H9 (cell line): ENCODE data around the gene IGLON5. TPM values are rescaled to one million over a fixed set of nuclear protein-coding genes. Genes with fewer than 3 reads are reported as not detected.
A peak's percentile ranks its signal among the peaks of the same experiment; 100 is the strongest.

Source experiments
- DNase-seq: peaks from one replicate; pipeline ENCODE4 v3.0.0-alpha.2; 2017
- H2AFZ ChIP-seq: one replicate; pipeline ENCODE4 v1.6.1; 2013; ENCODE audit warnings: mild to moderate bottlenecking, low read length, control low read depth, moderate library complexity
- H2AK5ac ChIP-seq: 2 replicates; pipeline ENCODE4 v1.6.1; 2013; ENCODE audit warnings: low read length, control low read depth, mixed read lengths; ENCODE audit not compliant: insufficient read length
- H2BK120ac ChIP-seq: one replicate; pipeline ENCODE4 v1.6.1; 2013; ENCODE audit warnings: low read depth, mild to moderate bottlenecking, low read length, control low read depth, inconsistent platforms; ENCODE audit not compliant: poor library complexity, severe bottlenecking
- H2BK12ac ChIP-seq: 2 replicates; pipeline ENCODE4 v1.6.1; 2013; ENCODE audit warnings: low read length, control low read depth, mixed read lengths, low read depth; ENCODE audit not compliant: insufficient read length
- H2BK15ac ChIP-seq: 2 replicates; pipeline ENCODE4 v1.6.1; 2013; ENCODE audit warnings: low read depth, low read length, control low read depth
- H2BK20ac ChIP-seq: one replicate; pipeline ENCODE4 v1.6.1; 2013; ENCODE audit warnings: low read depth, mild to moderate bottlenecking, low read length, control low read depth, inconsistent platforms; ENCODE audit not compliant: poor library complexity, severe bottlenecking
- H2BK5ac ChIP-seq: 2 replicates; pipeline ENCODE4 v1.6.1; 2013; ENCODE audit warnings: low read length, control low read depth, mixed read lengths; ENCODE audit not compliant: insufficient read length
- H3K14ac ChIP-seq: 2 replicates; pipeline ENCODE4 v1.6.1; 2013; ENCODE audit warnings: low read length, control low read depth; ENCODE audit not compliant: insufficient read depth
- H3K18ac ChIP-seq: 2 replicates; pipeline ENCODE4 v1.6.1; 2013; ENCODE audit warnings: low read depth, mild to moderate bottlenecking, mixed read lengths, low read length, control low read depth; ENCODE audit not compliant: insufficient read length
- H3K23ac ChIP-seq: 2 replicates; pipeline ENCODE4 v1.6.1; 2013; ENCODE audit warnings: low read length, control low read depth, mixed read lengths, low read depth; ENCODE audit not compliant: insufficient read length
- H3K23me2 ChIP-seq: 2 replicates; pipeline ENCODE4 v1.6.1; 2013; ENCODE audit warnings: low read depth, mild to moderate bottlenecking, mixed read lengths, low read length, control low read depth; ENCODE audit not compliant: insufficient read length, poor library complexity, severe bottlenecking
- H3K27ac ChIP-seq: 2 replicates; pipeline ENCODE4 v1.5.1; 2013; ENCODE audit warnings: low read length, control low read depth, mixed read lengths, low read depth; ENCODE audit not compliant: insufficient read length
- H3K27me3 ChIP-seq: 2 replicates; pipeline ENCODE4 v1.6.1; 2013; ENCODE audit warnings: low read length, control low read depth, inconsistent platforms; ENCODE audit not compliant: insufficient read depth
- H3K4ac ChIP-seq: 2 replicates; pipeline ENCODE4 v1.6.1; 2013; ENCODE audit warnings: low read depth, mild to moderate bottlenecking, control low read depth, inconsistent platforms, low read length, moderate library complexity
- H3K4me1 ChIP-seq: 2 replicates; pipeline ENCODE4 v1.6.1; 2013; ENCODE audit warnings: low read length, control low read depth, inconsistent platforms; ENCODE audit not compliant: insufficient read depth
- H3K4me2 ChIP-seq: 2 replicates; pipeline ENCODE4 v1.6.1; 2013; ENCODE audit warnings: low read length, control low read depth, mixed read lengths; ENCODE audit not compliant: insufficient read length, insufficient read depth
- H3K56ac ChIP-seq: 2 replicates; pipeline ENCODE4 v1.6.1; 2013; ENCODE audit warnings: low read depth, mild to moderate bottlenecking, mixed read lengths, low read length, control low read depth; ENCODE audit not compliant: insufficient read length
- H3K79me1 ChIP-seq: 2 replicates; pipeline ENCODE4 v1.6.1; 2013; ENCODE audit warnings: low read depth, mild to moderate bottlenecking, moderate library complexity, low read length, control low read depth, inconsistent platforms; ENCODE audit not compliant: insufficient read depth, poor library complexity, severe bottlenecking
- H3K79me2 ChIP-seq: 2 replicates; pipeline ENCODE4 v1.6.1; 2013; ENCODE audit warnings: low read length, control low read depth, inconsistent platforms; ENCODE audit not compliant: insufficient read depth
- H3K9ac ChIP-seq: 2 replicates; pipeline ENCODE4 v1.6.1; 2013; ENCODE audit warnings: low read length, control low read depth, mixed read lengths; ENCODE audit not compliant: insufficient read length; ENCODE audit errors: extremely low read depth
- H3K9me3 ChIP-seq: one replicate; pipeline ENCODE4 v1.6.1; 2013; ENCODE audit warnings: low read depth, low read length, inconsistent platforms; ENCODE audit not compliant: control insufficient read depth
- H3T11ph ChIP-seq: one replicate; pipeline ENCODE4 v1.6.1; 2013; ENCODE audit warnings: mild to moderate bottlenecking, low read length, control low read depth, inconsistent platforms
- H4K20me1 ChIP-seq: one replicate; pipeline ENCODE4 v1.6.1; 2013; ENCODE audit not compliant: control insufficient read depth, insufficient read length, insufficient read depth
- H4K5ac ChIP-seq: 2 replicates; pipeline ENCODE4 v1.6.1; 2013; ENCODE audit warnings: low read depth, mild to moderate bottlenecking, mixed read lengths, low read length, control low read depth; ENCODE audit not compliant: insufficient read length
- H4K8ac ChIP-seq: replicated peaks from 2 replicates; pipeline ENCODE4 v1.6.1; 2013; ENCODE audit warnings: low read length, control low read depth, mixed read lengths, low read depth; ENCODE audit not compliant: insufficient read length
- H4K91ac ChIP-seq: 2 replicates; pipeline ENCODE4 v1.6.1; 2013; ENCODE audit warnings: low read depth, mild to moderate bottlenecking, moderate library complexity, mixed read lengths, low read length, control low read depth; ENCODE audit not compliant: insufficient read length
- H3K27ac Mint-ChIP-seq, 3 experiments: 2 replicates in 2 of 3; 3 replicates in 1 of 3; pipeline ENCODE4 v1.8.0; 2020 to 2021; ENCODE audit warnings: mixed read lengths in 3 of 3, mild to moderate bottlenecking in 1 of 3, moderate library complexity in 1 of 3
- H3K27me3 Mint-ChIP-seq: 2 replicates; pipeline ENCODE4 v1.8.0; 2021; ENCODE audit warnings: low read depth, mild to moderate bottlenecking, moderate library complexity, mixed read lengths
- H3K36me3 Mint-ChIP-seq, 3 experiments: 2 replicates in 2 of 3; 3 replicates in 1 of 3; pipeline ENCODE4 v1.8.0; 2020 to 2021; ENCODE audit warnings: low read depth in 3 of 3, mixed read lengths in 3 of 3; ENCODE audit not compliant: insufficient read depth in 1 of 3
- H3K4me1 Mint-ChIP-seq, 2 experiments: 2 replicates each; pipeline ENCODE4 v1.8.0; 2020; ENCODE audit warnings: mixed read lengths in 2 of 2
- H3K4me3 Mint-ChIP-seq, 2 experiments: 2 replicates in 1 of 2; 3 replicates in 1 of 2; pipeline ENCODE4 v1.8.0; 2020 to 2021; ENCODE audit warnings: mild to moderate bottlenecking in 2 of 2, mixed read lengths in 2 of 2, moderate library complexity in 1 of 2
- H3K9me3 Mint-ChIP-seq, 2 experiments: 2 replicates in 1 of 2; 3 replicates in 1 of 2; pipeline ENCODE4 v1.8.0; 2020; ENCODE audit warnings: mild to moderate bottlenecking in 2 of 2, mixed read lengths in 2 of 2, moderate library complexity in 1 of 2
- CTCF ChIP-seq: fragments of 200-600 bp; sonication (generic); conservative IDR thresholded peaks from 3 replicates; pipeline ENCODE4 v1.8.0; 2021; ENCODE audit warnings: antibody characterized with exemption, mild to moderate bottlenecking
- WGBS: extraction: QIAGEN DNeasy Blood & Tissue Kit; methylation state at CpG from one replicate; pipeline ENCODE4 v1.1.7; 2013; ENCODE audit warnings: missing lambda C conversion rate, low lambda C conversion rate, mixed read lengths; ENCODE audit not compliant: insufficient read length; ENCODE audit errors: extremely low coverage; 5-methylcytosine and 5-hydroxymethylcytosine counted together
- total RNA-seq: library from RNA; stranded (reverse); gene quantifications from 2 replicates; pipeline ENCODE4 v1.2.1, GENCODE V29; 2021

The IGLON5 gene
- total RNA-seq, 1 experiment from 2014 or later: 41.4 TPM

- Histone ChIP-seq H3K9me3 (no peaks in the 10 kb centered on the region), H2BK20ac (no peak overlapping the region), H3K18ac (peak overlapping the region; percentile 68), H3K4me2 (peak overlapping the region; percentile 81), H3K14ac (peak overlapping the region; percentile 63; the same call in 1 of the 2 replicates), H3K79me2 (no peaks in the 10 kb centered on the region), H3K4me1 (peaks cover 14% of the 10 kb centered on the region), H2AFZ (peak overlapping the region; percentile 76), H2BK15ac (no peak overlapping the region), H3K79me1 (no peaks in the 10 kb centered on the region), H4K8ac (no peak overlapping the region), H3K27me3 (no peaks in the 10 kb centered on the region), H2AK5ac (no peak overlapping the region), H2BK5ac (no peak overlapping the region), H3K9ac (peak overlapping the region; percentile 34), H4K5ac (no peak overlapping the region), H3K4ac (no peak overlapping the region), H3K23ac (no peak overlapping the region), H3K56ac (no peak overlapping the region), H4K91ac (no peak overlapping the region), H3K27ac (no peak overlapping the region), H2BK12ac (no peak overlapping the region), H2BK120ac (no peak overlapping the region), H3K23me2 (peaks cover 6% of the 10 kb centered on the region), H3T11ph (no peak overlapping the region), H4K20me1 (no peaks in the 10 kb centered on the region)
- WGBS: no CpG with 5 or more reads among the region's 43 CpGs
- Mint-ChIP-seq H3K36me3 (peaks cover 8 to 17% (median 14%) of the 10 kb centered on the region in 3 experiments), H3K4me3 (peak overlapping the region; percentile 77 to 89), H3K4me1 (peaks cover 23 to 33% of the 10 kb centered on the region in 2 experiments), H3K27ac (peak overlapping the region; percentile 87 to 98 (median 97); a peak in 6 of 7 replicates), H3K27me3 (peaks cover 19% of the 10 kb centered on the region), H3K9me3 (no peaks in the 10 kb centered on the region; a peak in 1 of 5 replicates)
- TF ChIP-seq CTCF: peak; percentile 93
- DNase-seq: peak; percentile 93
These were observed 27.3 kb downstream of the IGLON5 start for GRCh38 chr19:51338563-51339312.
